Fibroblast of the aortic adventitia (primary cell): ENCODE measurements around the gene TMEM221. TPM values are rescaled to one million over a fixed set of nuclear protein-coding genes. Genes with fewer than 3 reads are reported as not detected.
"Not testable (repeated sequence)": the region's sequence is repeated elsewhere in the genome, so short reads cannot be mapped to it uniquely, and the experiment has no call there.

Experiments used
- DNase-seq: peaks from one replicate; pipeline ENCODE4 v3.0.0-alpha.2; 2010; ENCODE audit warnings: low read depth
- H3K4me3 ChIP-seq: 2 replicates; pipeline ENCODE4 v1.5.1; 2011; ENCODE audit warnings: low read depth, mild to moderate bottlenecking, control low read depth, low read length, moderate library complexity
- total RNA-seq: library from RNA; depleted of rRNA; stranded (reverse); fragments of >200 nt; gene quantifications from 2 replicates; pipeline ENCODE4 v1.2.3, GENCODE V29; 2012; ENCODE audit warnings: low replicate concordance
- TF ChIP-seq, protein P1 (sequence below): IDR thresholded peaks from 2 replicates; pipeline ENCODE4 v1.5.1; 2011; ENCODE audit warnings: mild to moderate bottlenecking, low read length, control low read depth, inconsistent platforms; ENCODE audit not compliant: insufficient read depth

The TMEM221 gene
- total RNA-seq, 1 donor, result not detected

DNA sequence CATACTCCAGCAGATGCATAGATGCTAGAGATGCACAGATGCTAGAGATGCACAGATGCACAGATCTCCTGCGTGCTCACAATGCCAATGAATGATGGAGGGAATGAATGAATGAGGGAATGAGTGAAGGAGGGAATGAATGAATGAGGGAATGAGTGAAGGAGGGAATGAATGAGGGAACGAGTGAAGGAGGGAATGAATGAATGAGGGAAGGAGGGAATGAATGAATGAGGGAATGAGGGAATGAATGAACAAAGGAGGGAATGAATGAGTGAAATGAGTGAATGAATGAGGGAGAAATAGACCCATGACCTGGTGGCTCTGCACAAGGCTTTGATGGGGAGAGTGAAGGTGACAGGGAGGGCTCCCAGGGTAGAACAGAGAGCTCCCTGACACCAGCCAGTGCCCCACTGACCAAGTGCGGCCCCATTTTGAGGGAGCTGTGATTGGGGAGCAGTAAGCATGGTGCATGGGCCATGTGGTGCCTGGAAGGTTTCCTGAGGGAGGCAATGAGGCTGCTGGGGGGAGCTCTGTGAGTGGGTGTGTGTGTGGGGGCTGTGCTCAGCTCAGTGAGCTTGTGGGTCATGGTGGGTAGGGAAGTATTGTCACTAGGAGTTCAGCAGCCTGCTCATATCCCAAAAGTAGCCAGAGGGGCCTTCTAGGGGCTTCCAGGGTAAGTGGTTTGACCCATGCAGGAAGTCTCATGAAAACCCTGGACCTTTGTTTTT is 34.6 kb upstream of the TMEM221 start:
- TF ChIP-seq, protein P1, sequence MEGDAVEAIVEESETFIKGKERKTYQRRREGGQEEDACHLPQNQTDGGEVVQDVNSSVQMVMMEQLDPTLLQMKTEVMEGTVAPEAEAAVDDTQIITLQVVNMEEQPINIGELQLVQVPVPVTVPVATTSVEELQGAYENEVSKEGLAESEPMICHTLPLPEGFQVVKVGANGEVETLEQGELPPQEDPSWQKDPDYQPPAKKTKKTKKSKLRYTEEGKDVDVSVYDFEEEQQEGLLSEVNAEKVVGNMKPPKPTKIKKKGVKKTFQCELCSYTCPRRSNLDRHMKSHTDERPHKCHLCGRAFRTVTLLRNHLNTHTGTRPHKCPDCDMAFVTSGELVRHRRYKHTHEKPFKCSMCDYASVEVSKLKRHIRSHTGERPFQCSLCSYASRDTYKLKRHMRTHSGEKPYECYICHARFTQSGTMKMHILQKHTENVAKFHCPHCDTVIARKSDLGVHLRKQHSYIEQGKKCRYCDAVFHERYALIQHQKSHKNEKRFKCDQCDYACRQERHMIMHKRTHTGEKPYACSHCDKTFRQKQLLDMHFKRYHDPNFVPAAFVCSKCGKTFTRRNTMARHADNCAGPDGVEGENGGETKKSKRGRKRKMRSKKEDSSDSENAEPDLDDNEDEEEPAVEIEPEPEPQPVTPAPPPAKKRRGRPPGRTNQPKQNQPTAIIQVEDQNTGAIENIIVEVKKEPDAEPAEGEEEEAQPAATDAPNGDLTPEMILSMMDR, result no peak
- DNase-seq, result no peak
- no peak overlapping the region for H3K4me3 ChIP-seq

DNA sequence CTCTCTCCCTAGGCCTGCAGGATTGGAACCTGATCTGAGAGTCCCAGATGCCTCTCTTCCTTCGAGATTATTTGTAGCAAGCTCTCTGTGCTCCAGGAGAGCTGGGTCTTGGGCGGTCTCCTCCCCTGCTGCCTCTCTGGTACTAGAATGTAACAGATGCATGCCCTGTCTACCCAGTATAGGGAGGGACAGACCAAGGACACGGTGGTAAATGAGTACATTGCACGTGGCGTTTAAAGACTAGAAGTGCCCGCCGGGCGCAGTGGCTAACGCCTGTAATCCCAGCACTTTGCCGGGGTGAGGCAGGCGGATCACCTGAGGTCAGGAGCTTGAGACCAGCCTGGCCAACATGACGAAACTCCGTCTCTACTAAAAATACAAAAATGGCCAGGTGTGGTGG is 33.5 kb upstream of the TMEM221 start:
- no peak overlapping the region for H3K4me3 ChIP-seq
- DNase-seq, result no peak
- TF ChIP-seq, protein P1, result no peak

DNA sequence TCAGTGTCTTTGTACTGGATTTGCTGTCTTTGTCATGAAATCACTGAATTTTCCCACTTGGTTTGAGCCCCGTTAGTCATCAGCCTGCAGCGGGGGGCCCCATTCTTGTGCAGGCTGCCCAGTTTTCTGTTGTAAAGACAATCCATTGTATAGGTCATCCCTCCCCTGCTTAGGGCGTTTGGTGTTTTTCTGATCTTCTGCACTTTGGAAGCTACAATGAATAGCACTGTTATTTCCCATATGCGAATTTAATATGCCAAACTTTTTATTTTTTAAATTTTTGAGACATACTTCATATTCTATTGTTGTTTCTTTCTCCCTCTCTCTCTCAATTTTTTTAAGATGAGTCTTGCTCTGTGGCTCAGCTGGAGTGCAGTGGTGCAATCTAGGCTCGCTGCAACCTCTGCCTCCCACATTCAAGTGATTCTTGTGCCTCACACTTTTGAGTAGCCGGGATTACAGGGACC is 30.9 kb upstream of the TMEM221 start:
- peak; percentile 75 for DNase-seq
- no peak overlapping the region for H3K4me3 ChIP-seq
- TF ChIP-seq, protein P1, result no peak

DNA sequence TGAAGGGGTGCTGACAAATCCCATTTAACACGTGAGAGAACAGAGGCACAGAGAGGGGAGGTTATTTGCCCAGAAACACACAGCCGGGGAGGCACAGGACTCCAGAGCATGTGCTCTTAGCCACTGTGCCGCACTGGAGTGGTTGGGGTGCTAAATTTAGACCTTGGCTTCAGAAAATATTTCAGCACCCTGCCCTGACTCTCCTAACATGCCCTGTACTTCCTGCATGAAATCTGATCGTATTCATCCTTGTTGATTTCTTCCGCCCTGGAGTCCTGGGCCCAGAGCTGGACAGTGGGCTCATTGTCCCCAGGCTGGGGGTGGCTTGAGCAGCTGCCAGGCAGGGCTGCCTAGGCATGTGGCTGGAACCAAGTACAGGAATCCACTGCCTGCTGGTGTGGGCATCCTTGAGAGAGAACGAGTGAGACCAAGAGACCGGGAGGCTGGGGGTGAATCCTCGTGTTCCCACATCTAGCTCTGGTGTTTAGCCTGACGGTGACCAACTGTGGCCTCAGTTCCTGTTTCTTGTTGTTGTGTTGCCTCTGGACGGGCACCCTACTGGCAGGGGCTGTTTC is 27.2 kb upstream of the TMEM221 start:
- peak; percentile 37 for DNase-seq
- TF ChIP-seq, protein P1, result no peak
- no peak overlapping the region for H3K4me3 ChIP-seq

DNA sequence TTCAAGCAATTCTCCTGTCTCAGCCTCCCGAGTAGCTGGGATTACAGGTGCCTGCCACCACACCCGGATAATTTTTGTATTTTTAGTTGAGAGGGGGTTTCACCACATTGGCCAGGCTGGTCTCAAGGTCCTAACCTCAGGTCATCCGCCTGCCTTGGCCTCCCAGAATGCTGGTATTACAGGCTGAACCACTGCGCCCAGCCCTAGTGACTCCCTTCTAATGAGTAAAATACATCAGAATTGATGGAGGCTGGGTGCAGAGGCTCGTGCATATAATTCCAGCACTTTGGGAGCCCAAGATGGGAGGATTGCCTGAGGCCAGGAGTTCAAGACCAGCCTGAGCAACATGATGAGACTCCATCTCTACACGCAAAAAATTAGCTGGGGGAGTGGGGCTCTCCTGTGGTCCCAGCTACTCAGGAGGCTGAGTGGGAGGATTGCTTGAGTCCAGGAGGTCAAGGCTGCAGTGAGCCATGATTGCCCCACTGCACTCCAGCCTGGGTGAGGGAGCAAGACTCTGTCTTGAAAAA is 26.6 kb upstream of the TMEM221 start:
- not testable (repeated sequence) for H3K4me3 ChIP-seq, DNase-seq

DNA sequence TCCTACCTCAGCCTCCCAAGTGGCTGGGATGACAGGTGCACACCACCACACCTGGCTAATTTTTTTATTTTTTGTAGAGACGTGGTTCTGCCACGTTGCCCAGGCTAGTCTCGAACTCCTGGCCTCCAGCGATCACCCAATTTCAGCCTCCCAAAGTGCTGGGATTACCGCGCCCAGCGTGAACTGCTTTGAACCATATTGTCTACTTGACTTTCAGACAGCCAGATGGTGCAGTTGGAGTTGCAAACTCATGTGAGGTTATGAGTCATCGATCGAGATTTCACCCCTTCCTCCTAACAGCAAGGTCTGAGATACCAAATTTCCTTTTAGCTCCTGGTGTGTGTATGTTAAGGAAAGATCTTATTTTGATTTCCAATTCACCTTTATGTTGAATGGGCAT is 24.6 kb upstream of the TMEM221 start:
- no peak overlapping the region for H3K4me3 ChIP-seq
- DNase-seq, result peak; percentile 70
- TF ChIP-seq, protein P1, result no peak

DNA sequence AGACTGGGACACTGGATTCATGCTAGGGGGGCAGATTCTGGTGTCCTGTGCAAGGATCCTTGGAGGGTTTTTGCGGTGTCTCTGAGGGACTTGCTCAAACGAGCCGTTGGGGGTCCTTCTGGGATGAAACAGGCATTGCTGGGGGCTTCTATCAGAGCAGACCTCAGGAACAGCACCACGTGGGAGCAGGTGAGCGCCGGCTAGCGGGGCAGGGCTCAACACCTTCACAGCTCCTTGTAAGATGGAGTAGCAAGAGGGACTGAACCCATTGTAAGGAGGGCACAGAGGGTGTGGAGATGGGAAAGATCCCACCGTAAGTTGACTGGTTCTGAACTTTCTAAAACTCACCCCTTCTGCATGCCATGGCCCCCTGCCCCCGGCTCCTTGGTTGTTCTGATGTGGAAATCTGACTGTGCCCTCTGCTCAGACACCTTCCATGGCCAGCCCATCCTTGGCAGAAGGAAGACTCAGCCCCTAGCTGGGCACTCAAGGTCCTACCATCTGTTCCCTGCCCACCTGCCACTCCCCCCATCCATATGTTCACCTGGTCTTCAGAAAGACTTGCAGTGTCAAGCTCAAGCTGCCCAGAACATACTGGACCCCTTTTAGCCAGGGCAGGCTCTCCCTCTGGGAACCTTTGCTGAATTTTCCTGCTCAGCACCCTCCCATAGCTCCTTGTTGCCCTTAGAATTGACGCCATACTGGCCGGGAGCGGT is 23.1 kb upstream of the TMEM221 start:
- TF ChIP-seq, protein P1, result no peak
- H3K4me3 ChIP-seq, result peak overlapping the region; percentile 83
- no peak for DNase-seq
